GM13976 (cell line): Measurements from ENCODE around the gene RNF113B.

Experiments
- DNase-seq: peaks from one replicate; pipeline ENCODE4 v3.0.0; 2012; ENCODE audit warnings: low spot score
- in situ Hi-C: fragments of 300-500 bp; cut with MboI; formaldehyde crosslinking; loops from one replicate; pipeline ENCODE4 v1.12.0; 2022; ENCODE audit warnings: low sequenced_read_pairs, mixed read lengths, inconsistent platforms; ENCODE audit not compliant: unreplicated experiment
- TF ChIP-seq, protein P1 (sequence below): IDR thresholded peaks from 2 replicates; pipeline ENCODE4 v1.5.1; 2012; ENCODE audit warnings: borderline replicate concordance, mild to moderate bottlenecking; ENCODE audit not compliant: insufficient read depth; ENCODE audit errors: extremely low read depth, missing control alignments, control extremely low read depth

RNF113B gene

DNA sequence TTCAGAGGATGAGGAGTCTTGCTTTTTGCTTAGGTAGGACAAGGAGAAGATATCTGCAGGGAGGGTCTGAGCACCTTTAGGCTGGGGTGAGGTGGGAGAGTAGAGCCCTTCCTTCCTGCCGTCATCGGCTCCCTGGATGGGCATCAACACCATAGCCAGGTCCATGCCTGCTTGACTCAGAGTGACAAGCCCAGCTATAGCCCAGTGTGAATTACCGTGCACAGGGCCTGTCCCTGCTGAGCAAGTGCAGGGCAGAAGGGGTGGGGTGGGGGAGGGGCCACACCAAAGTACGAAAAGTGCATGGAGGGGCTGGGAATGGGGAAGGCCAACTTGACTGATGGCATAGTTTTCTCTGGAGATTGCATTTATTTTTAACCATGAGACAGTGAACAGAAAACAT, 30.3 kb upstream of the RNF113B start:
- TF ChIP-seq, protein P1, sequence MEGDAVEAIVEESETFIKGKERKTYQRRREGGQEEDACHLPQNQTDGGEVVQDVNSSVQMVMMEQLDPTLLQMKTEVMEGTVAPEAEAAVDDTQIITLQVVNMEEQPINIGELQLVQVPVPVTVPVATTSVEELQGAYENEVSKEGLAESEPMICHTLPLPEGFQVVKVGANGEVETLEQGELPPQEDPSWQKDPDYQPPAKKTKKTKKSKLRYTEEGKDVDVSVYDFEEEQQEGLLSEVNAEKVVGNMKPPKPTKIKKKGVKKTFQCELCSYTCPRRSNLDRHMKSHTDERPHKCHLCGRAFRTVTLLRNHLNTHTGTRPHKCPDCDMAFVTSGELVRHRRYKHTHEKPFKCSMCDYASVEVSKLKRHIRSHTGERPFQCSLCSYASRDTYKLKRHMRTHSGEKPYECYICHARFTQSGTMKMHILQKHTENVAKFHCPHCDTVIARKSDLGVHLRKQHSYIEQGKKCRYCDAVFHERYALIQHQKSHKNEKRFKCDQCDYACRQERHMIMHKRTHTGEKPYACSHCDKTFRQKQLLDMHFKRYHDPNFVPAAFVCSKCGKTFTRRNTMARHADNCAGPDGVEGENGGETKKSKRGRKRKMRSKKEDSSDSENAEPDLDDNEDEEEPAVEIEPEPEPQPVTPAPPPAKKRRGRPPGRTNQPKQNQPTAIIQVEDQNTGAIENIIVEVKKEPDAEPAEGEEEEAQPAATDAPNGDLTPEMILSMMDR, result no peak
- no peak for DNase-seq
- in situ Hi-C loops, result no loop called here

DNA sequence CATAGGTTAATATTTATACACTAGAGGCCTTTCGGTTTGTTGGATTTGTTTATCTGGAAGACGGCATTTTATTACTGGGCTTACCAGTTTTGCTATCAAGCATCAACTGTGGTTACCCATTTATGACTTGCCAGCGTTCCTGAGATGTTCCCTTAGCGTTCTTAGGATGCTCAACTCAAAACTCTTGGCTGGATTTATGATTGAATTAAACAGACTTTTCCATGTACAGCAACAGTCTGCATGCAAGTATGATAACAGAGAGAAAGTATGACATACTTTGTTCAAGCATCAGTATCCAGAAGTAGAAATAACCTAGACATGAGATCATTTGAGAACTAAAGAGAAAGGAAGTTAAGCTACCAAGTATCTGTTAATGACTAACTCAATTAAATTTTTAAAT, 29.9 kb upstream of the RNF113B start:
- in situ Hi-C loops, result no loop called here
- TF ChIP-seq, protein P1, result no peak

DNA sequence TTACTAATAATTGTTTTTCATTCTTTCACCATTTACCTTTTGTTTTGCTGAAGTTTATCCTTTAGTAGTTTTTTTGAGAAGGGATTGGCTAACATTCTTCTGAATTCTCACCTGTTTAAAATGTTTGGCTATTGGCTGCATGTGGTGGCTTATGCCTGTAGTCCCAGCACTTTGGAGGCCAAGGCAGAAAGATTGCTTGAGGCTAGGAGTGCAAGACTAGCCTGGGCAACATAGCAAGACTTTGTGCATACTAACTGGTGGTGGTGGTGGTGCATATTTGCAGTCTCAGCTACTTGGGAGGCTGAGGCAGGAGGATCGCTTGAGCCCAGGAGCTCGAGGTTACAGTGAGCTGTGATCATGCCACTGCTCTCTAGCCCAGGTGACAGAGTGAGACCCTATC, 27.5 kb upstream of the RNF113B start:
- TF ChIP-seq, protein P1, result no peak
- in situ Hi-C loops, result no loop called here
- no peak for DNase-seq

More for the DNA sequence above, 29.9 kb upstream of the RNF113B start:
- DNase-seq, result no peak

DNA sequence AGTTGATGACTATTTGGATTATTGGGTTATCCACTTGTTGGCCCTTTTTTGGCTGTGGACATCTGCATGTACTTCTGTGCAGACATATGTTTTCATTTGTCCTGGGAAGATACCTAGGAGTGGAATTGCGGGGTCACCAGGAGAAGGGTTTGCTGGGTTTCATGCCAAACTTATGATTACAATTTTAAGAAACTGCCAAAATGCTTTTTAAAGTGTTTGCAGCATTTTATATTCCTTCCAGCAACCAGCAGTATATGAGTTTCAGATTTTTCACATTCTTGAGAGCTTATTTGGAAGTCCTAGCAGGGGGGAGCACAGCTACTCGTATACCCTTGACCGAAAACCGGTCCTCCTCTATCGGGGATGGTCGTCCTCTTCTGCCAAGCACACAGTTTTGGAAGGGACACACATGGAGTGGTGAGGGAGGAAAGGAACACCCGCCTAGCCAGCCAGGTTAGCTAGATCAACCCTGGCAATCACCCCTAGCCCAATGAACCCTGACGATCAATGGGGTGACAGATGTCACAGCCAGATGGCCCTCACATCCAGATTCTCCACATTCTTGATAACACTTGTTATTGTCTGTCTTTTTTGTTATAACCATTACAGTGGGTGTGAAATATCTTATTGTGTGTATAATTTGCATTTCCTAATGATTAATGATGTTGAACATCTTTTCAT, 26.7 kb upstream of the RNF113B start:
- TF ChIP-seq, protein P1, result no peak
- no peak for DNase-seq
- in situ Hi-C loops, result no loop called here

DNA sequence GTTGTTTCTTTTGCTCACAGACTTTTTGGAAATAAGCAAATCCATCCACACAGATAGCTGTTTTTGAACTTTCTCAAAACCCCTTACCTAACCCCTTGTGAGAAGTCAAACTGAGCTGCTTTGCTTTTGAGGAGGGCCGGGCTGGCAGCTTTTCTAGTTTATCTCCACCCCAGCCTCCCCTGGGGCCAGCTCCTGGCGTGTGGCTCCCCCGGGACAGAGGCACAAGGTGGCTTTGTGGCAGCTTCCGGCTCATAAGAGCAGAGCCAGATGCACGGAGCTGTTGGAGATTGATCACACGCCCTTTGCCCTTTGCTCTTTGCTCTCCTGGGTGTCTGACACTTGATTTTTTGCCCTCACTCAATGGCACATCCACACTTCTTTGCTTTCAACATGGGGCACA, 24.9 kb upstream of the RNF113B start:
- DNase-seq, result no peak
- TF ChIP-seq, protein P1, result no peak
- in situ Hi-C loops, result no loop called here

DNA sequence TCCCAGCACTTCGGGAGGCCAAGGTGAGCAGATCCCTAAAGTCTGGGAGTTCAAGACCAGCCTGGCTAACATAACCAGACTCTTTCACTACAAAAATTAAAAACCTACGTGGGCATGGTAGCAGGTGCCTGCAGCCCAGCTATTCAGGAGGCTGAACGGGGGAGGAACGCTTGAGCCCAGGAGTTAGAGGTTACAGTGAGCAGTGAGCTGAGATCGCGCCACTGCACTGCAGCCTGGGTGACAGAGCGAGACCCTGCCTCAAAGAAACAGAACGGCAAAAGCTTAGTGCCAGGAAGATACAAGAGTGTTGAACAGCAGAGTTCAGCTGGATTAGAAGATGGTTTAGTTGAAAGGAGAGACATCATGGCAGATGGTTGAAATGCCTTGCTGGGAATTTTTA, 24.1 kb upstream of the RNF113B start:
- DNase-seq, result no peak
- in situ Hi-C loops, result no loop called here
- TF ChIP-seq, protein P1, result no peak

DNA sequence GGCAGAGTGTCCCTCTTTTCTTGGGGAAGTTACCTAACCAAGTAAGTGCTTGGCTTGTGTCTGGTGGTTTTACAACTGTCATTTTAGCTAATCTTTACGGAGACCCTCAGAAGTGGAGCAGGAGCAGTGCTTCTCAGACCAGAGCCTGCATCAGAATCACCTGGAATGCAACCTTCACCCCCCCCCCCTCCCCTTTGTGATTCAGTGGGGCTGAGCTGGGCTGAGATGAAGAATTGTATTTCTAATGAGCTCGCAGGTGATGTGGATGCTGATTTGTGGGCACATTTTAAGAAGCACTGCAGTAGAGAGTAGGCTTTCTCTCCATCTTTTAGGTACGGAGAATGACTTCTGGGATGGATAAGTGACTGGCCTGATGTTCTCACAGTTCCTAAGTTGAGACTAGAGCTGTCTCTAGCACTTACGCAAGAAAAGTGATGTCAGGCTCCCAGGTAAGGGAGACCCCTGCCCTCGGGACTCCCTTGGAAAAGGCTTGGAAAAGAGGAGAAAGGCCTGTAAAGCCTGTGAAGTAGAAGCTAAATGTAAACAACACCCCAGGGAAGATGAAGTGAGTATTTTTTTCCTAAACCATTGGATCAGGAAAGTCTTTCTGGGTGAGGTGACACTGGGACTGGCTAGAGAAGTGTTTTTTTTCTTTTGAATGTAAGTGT, 23.3 kb upstream of the RNF113B start:
- in situ Hi-C loops, result no loop called here
- TF ChIP-seq, protein P1, result no peak
- DNase-seq, result no peak
